Peyer's patch (tissue), 4 donors: ENCODE results near the gene RNF166. TPM values are rescaled to one million over a fixed set of nuclear protein-coding genes. Genes with fewer than 3 reads are reported as not detected.
A peak's percentile ranks its signal among the peaks of the same experiment; 100 is the strongest.

Experiments used
- DNase-seq, 3 donors: peaks; one replicate each; pipeline ENCODE4 v3.0.0-alpha.2; 2017 to 2019
- H3K27ac ChIP-seq, 4 donors: fragments of 200-600 bp; sonication (generic); one replicate each; pipeline ENCODE4 v1.5.1; 2016 to 2019
- H3K27me3 ChIP-seq, 2 donors: fragments of 200-600 bp; sonication (generic); one replicate each; pipeline ENCODE4 v1.5.1; 2019
- H3K36me3 ChIP-seq, 3 donors: fragments of 200-600 bp; sonication (generic); one replicate each; pipeline ENCODE4 v1.5.1; 2016 to 2019
- H3K4me1 ChIP-seq, 4 donors: fragments of 200-600 bp; sonication (generic); one replicate each; pipeline ENCODE4 v1.5.1; 2016 to 2019
- H3K4me3 ChIP-seq, 4 donors: fragments of 200-600 bp; sonication (generic); 1 replicate in 3 of 4; 2 replicates in 1 of 4; pipeline ENCODE4 v1.5.1; 2016 to 2019; ENCODE audit warnings: mild to moderate bottlenecking in 1 of 4
- H3K9me3 ChIP-seq, 4 donors: fragments of 200-600 bp; sonication (generic); one replicate each; pipeline ENCODE4 v1.5.1; 2016 to 2019; ENCODE audit warnings: mild to moderate bottlenecking in 1 of 4
- POLR2A ChIP-seq, 2 donors: fragments of 450-650 bp; IDR thresholded peaks; one replicate each; pipeline ENCODE4 v1.5.1; 2017; ENCODE audit warnings: antibody characterized with exemption in 2 of 2, mild to moderate bottlenecking in 2 of 2, moderate library complexity in 2 of 2
- total RNA-seq, 4 donors: library from RNA; depleted of rRNA; stranded (reverse); fragments of >200 nt; gene quantifications; one replicate each; pipeline ENCODE4 v1.1.0, GENCODE V29; 2016
- TF ChIP-seq, protein P1 (sequence below), 6 experiments: fragments of 450-650 bp in 4 of 6; fragments of 200-600 bp in 2 of 6; sonication (generic) in 1 of 6; IDR thresholded peaks; one replicate each; pipeline ENCODE4 v1.5.1; 2017 to 2019; ENCODE audit warnings: antibody characterized with exemption in 6 of 6, mild to moderate bottlenecking in 3 of 6, moderate library complexity in 1 of 6

Gene RNF166
- total RNA-seq, 4 donors from 2014 or later, result 14.5 to 64.4 (median 23.1) TPM

DNA sequence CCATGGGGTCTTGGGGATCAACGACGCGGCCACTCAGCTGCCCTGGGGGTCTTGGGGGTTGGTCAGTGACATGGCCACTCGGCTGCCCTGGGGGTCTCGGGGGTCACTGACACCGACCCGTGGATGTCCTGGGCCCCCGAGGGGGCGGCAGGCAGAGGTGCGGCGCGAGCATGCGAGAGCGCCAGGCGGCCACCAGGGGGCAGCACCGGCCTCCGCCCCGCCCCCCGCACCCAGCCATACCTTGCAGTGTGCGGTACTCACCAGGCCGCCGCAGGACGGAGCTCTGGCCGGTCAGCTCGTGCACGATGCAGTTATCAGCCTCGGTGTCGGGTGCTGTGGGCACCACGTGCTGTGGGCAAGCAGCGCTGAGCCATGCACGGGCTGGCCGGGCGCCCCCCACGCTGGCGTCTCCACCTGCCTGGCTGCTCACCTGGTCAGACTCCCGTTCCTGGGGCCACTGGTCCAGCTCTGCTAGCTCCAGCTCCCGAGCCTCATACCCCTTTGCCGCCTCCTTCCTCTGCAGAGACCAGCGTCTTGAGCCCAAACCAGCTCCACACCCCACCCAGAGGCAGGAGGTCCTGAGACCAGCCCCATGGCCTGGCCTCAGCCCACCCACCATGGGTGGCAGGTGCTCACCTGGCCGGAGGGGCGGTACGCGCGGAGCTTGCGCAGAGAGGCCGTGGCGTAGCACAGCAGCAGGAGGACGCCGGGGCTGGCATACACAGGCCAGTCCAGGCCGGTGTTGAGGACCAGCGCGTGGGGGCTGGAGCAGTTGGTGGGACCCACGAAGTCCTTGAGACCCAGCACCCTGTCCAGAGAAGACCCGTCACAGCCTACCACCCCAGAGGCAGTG, 31.3 kb upstream of the RNF166 start:
- Histone ChIP-seq H3K4me1 (peaks cover 0 to 6% (median 0%) of the 10 kb centered on the region in 4 donors), H3K9me3 (no peaks in the 10 kb centered on the region), H3K27ac (peak overlapping the region in 1 of 4 donors; percentile 46), H3K27me3 (no peaks in the 10 kb centered on the region), H3K36me3 (peaks cover 0 to 66% (median 0%) of the 10 kb centered on the region in 3 donors), H3K4me3 (peak overlapping the region in 1 of 4 donors; percentile 6)
- TF ChIP-seq, protein P1, sequence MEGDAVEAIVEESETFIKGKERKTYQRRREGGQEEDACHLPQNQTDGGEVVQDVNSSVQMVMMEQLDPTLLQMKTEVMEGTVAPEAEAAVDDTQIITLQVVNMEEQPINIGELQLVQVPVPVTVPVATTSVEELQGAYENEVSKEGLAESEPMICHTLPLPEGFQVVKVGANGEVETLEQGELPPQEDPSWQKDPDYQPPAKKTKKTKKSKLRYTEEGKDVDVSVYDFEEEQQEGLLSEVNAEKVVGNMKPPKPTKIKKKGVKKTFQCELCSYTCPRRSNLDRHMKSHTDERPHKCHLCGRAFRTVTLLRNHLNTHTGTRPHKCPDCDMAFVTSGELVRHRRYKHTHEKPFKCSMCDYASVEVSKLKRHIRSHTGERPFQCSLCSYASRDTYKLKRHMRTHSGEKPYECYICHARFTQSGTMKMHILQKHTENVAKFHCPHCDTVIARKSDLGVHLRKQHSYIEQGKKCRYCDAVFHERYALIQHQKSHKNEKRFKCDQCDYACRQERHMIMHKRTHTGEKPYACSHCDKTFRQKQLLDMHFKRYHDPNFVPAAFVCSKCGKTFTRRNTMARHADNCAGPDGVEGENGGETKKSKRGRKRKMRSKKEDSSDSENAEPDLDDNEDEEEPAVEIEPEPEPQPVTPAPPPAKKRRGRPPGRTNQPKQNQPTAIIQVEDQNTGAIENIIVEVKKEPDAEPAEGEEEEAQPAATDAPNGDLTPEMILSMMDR (IDR thresholded peaks at IDR 0.05), result peak; percentile 99 to 100 (median 100)
- no peak for TF ChIP-seq POLR2A (IDR thresholded peaks at IDR 0.05)
- DNase-seq, result peak; percentile 74 to 87 (median 86)

DNA sequence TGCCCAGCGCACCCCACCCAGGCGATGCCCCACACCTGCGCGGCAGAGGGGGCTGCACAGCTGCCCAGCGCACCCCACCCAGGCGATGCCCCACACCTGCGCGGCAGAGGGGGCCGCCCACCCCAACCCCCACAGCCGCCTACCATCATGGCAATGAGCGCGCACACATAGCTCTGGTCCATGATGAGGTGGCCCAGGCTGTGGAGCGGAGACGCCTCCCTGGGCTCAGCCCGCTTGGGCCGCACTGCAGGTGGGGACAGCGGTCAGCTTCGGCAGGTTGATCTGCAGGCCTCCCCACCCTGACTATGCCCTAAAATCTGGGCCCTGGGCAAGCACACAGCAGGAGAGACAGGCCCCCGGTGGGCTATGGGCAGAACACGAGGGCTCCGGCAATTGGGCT, 30.3 kb upstream of the RNF166 start:
- H3K27me3 ChIP-seq, result no peaks in the 10 kb centered on the region
- no peak overlapping the region for H3K4me3 ChIP-seq
- no peak overlapping the region for H3K27ac ChIP-seq
- H3K9me3 ChIP-seq, result no peaks in the 10 kb centered on the region
- H3K36me3 ChIP-seq, result peaks cover 0 to 69% (median 0%) of the 10 kb centered on the region in 3 donors
- H3K4me1 ChIP-seq, result peaks cover 0 to 6% (median 0%) of the 10 kb centered on the region in 4 donors
- no peak for DNase-seq
- TF ChIP-seq, protein P1 (IDR thresholded peaks at IDR 0.05), result no peak
- TF ChIP-seq POLR2A (IDR thresholded peaks at IDR 0.05), result no peak

DNA sequence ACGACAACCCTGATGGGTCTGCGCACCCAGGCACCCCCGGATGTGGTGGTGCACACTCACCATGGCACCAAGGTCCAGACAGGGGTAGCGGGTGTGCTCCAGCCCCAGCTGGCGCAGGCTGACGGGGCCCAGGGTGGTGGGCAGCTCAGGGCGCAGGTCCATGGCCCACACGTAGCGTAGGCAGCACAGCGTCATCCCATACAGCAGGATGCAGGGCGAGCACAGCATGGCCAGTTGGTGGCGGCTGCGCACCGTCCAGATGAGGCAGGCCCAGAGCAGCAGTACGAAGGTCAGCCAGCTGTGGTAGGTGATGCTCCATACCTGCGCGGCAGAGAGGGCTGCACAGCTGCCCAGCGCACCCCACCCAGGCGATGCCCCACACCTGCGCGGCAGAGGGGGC, 29.9 kb upstream of the RNF166 start:
- peaks cover 0 to 69% (median 0%) of the 10 kb centered on the region in 3 donors for H3K36me3 ChIP-seq
- TF ChIP-seq POLR2A (IDR thresholded peaks at IDR 0.05), result no peak
- no peak overlapping the region for H3K27ac ChIP-seq
- peaks cover 0 to 6% (median 0%) of the 10 kb centered on the region in 4 donors for H3K4me1 ChIP-seq
- H3K27me3 ChIP-seq, result no peaks in the 10 kb centered on the region
- no peak overlapping the region for H3K4me3 ChIP-seq
- no peaks in the 10 kb centered on the region for H3K9me3 ChIP-seq
- no peak for DNase-seq

DNA sequence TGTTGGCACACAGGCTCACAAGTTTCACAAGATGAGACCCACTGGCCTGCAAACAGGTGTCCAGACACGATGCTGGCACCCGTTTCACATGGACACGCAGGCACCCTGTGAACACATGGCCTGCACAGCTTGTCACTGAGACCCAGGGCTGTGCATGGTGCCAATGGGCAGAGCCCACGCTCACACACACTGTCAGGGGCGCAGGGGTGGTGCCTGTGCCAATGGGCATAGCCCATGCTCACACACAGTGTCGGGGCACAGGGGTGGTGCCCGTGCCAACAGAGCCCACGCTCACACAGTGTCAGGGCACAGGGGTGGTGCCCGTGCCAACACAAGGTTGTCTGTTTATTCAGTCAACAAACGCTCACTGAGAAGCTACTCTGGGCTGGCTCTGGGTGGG, 29.4 kb upstream of the RNF166 start:
- H3K4me3 ChIP-seq, result no peak overlapping the region
- no peaks in the 10 kb centered on the region for H3K9me3 ChIP-seq
- no peaks in the 10 kb centered on the region for H3K27me3 ChIP-seq
- no peak overlapping the region for H3K27ac ChIP-seq
- TF ChIP-seq, protein P1 (IDR thresholded peaks at IDR 0.05), result no peak
- no peak for TF ChIP-seq POLR2A (IDR thresholded peaks at IDR 0.05)
- H3K36me3 ChIP-seq, result peaks cover 0 to 69% (median 0%) of the 10 kb centered on the region in 3 donors
- H3K4me1 ChIP-seq, result peaks cover 0 to 6% (median 0%) of the 10 kb centered on the region in 4 donors
- no peak for DNase-seq

GRCh38 chr16:88735121-88735520, 28.9 kb upstream of the RNF166 start:
- Histone ChIP-seq H3K36me3 (peaks cover 0 to 70% (median 0%) of the 10 kb centered on the region in 3 donors), H3K27me3 (no peaks in the 10 kb centered on the region), H3K27ac (no peak overlapping the region), H3K4me3 (no peak overlapping the region), H3K4me1 (peaks cover 0 to 6% (median 0%) of the 10 kb centered on the region in 4 donors), H3K9me3 (no peaks in the 10 kb centered on the region)
- TF ChIP-seq, protein P1 (IDR thresholded peaks at IDR 0.05), result no peak
- TF ChIP-seq POLR2A (IDR thresholded peaks at IDR 0.05), result no peak
- DNase-seq, result no peak

GRCh38 chr16:88734361-88734728, 28.1 kb upstream of the RNF166 start:
- no peak overlapping the region for H3K27ac ChIP-seq
- H3K4me1 ChIP-seq, result peaks cover 0 to 6% (median 0%) of the 10 kb centered on the region in 4 donors
- peaks cover 0 to 70% (median 0%) of the 10 kb centered on the region in 3 donors for H3K36me3 ChIP-seq
- DNase-seq, result no peak
- H3K4me3 ChIP-seq, result no peak overlapping the region
- TF ChIP-seq, protein P1 (IDR thresholded peaks at IDR 0.05), result no peak
- no peak for TF ChIP-seq POLR2A (IDR thresholded peaks at IDR 0.05)
- H3K27me3 ChIP-seq, result no peaks in the 10 kb centered on the region
- H3K9me3 ChIP-seq, result no peaks in the 10 kb centered on the region
